HG02884 (cell line): ENCODE results near the gene NPPA.

Experiments used
- ATAC-seq: cut with Tn5 transposase; IDR thresholded peaks from one replicate; pipeline ENCODE4 v1.9.1; 2021; ENCODE audit warnings: mild to moderate bottlenecking, moderate library complexity; ENCODE audit not compliant: unreplicated experiment

The NPPA gene

GRCh38 chr1:11874624-11875023 is 27.0 kb upstream of the NPPA start:
- no peak for ATAC-seq

GRCh38 chr1:11874258-11874562 is 26.6 kb upstream of the NPPA start:
- no peak for ATAC-seq

GRCh38 chr1:11873395-11874257 is 26.0 kb upstream of the NPPA start:
- no peak for ATAC-seq

GRCh38 chr1:11872545-11872944 is 25.0 kb upstream of the NPPA start:
- ATAC-seq: no peak

- ATAC-seq: no peak
These were observed 22.1 kb upstream of the NPPA start for GRCh38 chr1:11869650-11870207.

- ATAC-seq: no peak
These were observed 21.5 kb upstream of the NPPA start for GRCh38 chr1:11869104-11869503.

GRCh38 chr1:11868331-11868980 is 20.9 kb upstream of the NPPA start:
- no peak for ATAC-seq

- ATAC-seq: no peak
These were observed 15.3 kb upstream of the NPPA start for GRCh38 chr1:11862890-11863289.

- no peak for ATAC-seq
These were observed 13.0 kb upstream of the NPPA start for GRCh38 chr1:11860587-11860986.

- no peak for ATAC-seq
These were observed 12.5 kb upstream of the NPPA start for GRCh38 chr1:11860083-11860482.

- no peak for ATAC-seq
These were observed 11.6 kb upstream of the NPPA start for GRCh38 chr1:11858968-11859871.

- no peak for ATAC-seq
These were observed 11.0 kb upstream of the NPPA start, which contains the start of gene NPPB for GRCh38 chr1:11858613-11858967. Gene NPPB (minus strand): TSS chr1:11858945. CDS start chr1:11858833, 112 bp downstream.

- ATAC-seq: no peak
These were observed 10.6 kb upstream of the NPPA start for GRCh38 chr1:11858158-11858557.

- ATAC-seq: no peak
These were observed 9.7 kb upstream of the NPPA start for GRCh38 chr1:11857164-11857851.

- no peak for ATAC-seq
These were observed 9.1 kb upstream of the NPPA start for GRCh38 chr1:11856698-11857097.

GRCh38 chr1:11855430-11855829 is 7.8 kb upstream of the NPPA start:
- ATAC-seq: no peak

GRCh38 chr1:11854519-11854918 is 6.9 kb upstream of the NPPA start:
- ATAC-seq: no peak

GRCh38 chr1:11851180-11851579 is 3.6 kb upstream of the NPPA start:
- no peak for ATAC-seq

GRCh38 chr1:11850156-11850555 is 2.6 kb upstream of the NPPA start:
- ATAC-seq: no peak

GRCh38 chr1:11848373-11848700 is 754 bp upstream of the NPPA start:
- no peak for ATAC-seq
